OCI-LY1 (cell line): ENCODE measurements around the gene SMLR1.

ENCODE experiments used
- H2AFZ ChIP-seq: fragments of 200-600 bp; sonication (generic), shearing (Covaris generic); 2 replicates; pipeline ENCODE4 v1.6.0; 2014; ENCODE audit warnings: antibody characterized with exemption, mild to moderate bottlenecking, low read length
- H3F3A ChIP-seq: fragments of 200-600 bp; sonication (generic), shearing (Covaris generic); 2 replicates; pipeline ENCODE4 v1.6.0; 2014; ENCODE audit warnings: mild to moderate bottlenecking, antibody characterized with exemption, low read length, moderate library complexity; ENCODE audit not compliant: insufficient read depth
- H3K27ac ChIP-seq: fragments of 200-600 bp; sonication (generic); 2 replicates; pipeline ENCODE4 v1.5.1; 2014; ENCODE audit warnings: low read length, mixed run types, mild to moderate bottlenecking, low read depth; ENCODE audit not compliant: poor library complexity, severe bottlenecking
- H3K27me3 ChIP-seq: fragments of 200-600 bp; sonication (generic); 2 replicates; pipeline ENCODE4 v1.6.0; 2014; ENCODE audit warnings: antibody characterized with exemption, mild to moderate bottlenecking, low read length, moderate library complexity; ENCODE audit not compliant: insufficient read depth
- H3K36me3 ChIP-seq: fragments of 200-600 bp; sonication (generic); 2 replicates; pipeline ENCODE4 v1.6.1; 2014; ENCODE audit warnings: mild to moderate bottlenecking, antibody characterized with exemption, low read length, moderate library complexity, mixed read lengths; ENCODE audit not compliant: insufficient read depth
- H3K4me1 ChIP-seq: fragments of 200-600 bp; sonication (generic); 2 replicates; pipeline ENCODE4 v1.5.1; 2014; ENCODE audit warnings: mild to moderate bottlenecking, low read length, moderate library complexity; ENCODE audit not compliant: insufficient read depth, severe bottlenecking
- H3K4me2 ChIP-seq: fragments of 200-600 bp; sonication (generic), shearing (Covaris generic); 2 replicates; pipeline ENCODE4 v1.6.1; 2014; ENCODE audit warnings: low read length
- H3K4me3 ChIP-seq: fragments of 200-600 bp; sonication (generic); 2 replicates; pipeline ENCODE4 v1.5.1; 2014; ENCODE audit warnings: low read length, low read depth, mild to moderate bottlenecking, mixed read lengths; ENCODE audit not compliant: poor library complexity, severe bottlenecking
- H3K79me2 ChIP-seq: fragments of 200-600 bp; shearing (Covaris generic); 2 replicates; pipeline ENCODE4 v1.6.1; 2016; ENCODE audit warnings: mixed run types, low read length, mixed read lengths; ENCODE audit not compliant: insufficient read depth
- H3K9ac ChIP-seq: fragments of 200-600 bp; sonication (generic), shearing (Covaris generic); 2 replicates; pipeline ENCODE4 v1.6.1; 2014; ENCODE audit warnings: mild to moderate bottlenecking, low read length, mixed read lengths
- H3K9me2 ChIP-seq: fragments of 200-600 bp; sonication (generic), shearing (Covaris generic); 2 replicates; pipeline ENCODE4 v1.6.1; 2014; ENCODE audit warnings: low read depth, mild to moderate bottlenecking, low read length, mixed read lengths
- H3K9me3 ChIP-seq: fragments of 200-600 bp; shearing (Covaris generic); 2 replicates; pipeline ENCODE4 v1.6.1; 2014; ENCODE audit warnings: low read length, mixed read lengths
- H4K20me1 ChIP-seq: fragments of 200-600 bp; sonication (generic), shearing (Covaris generic); 2 replicates; pipeline ENCODE4 v1.6.0; 2016; ENCODE audit warnings: mild to moderate bottlenecking, low read length; ENCODE audit not compliant: insufficient read depth
- EZH2 ChIP-seq: fragments of 200-600 bp; sonication (generic), shearing (Covaris generic); IDR thresholded peaks from 2 replicates; pipeline ENCODE4 v1.8.0; 2017; ENCODE audit warnings: borderline replicate concordance, mixed run types, mild to moderate bottlenecking, antibody characterized with exemption, low read length, moderate library complexity, mixed read lengths
- TF ChIP-seq, protein P1 (sequence below): fragments of 200-600 bp; sonication (generic), shearing (Covaris generic); IDR thresholded peaks from 2 replicates; pipeline ENCODE4 v1.5.1; 2017; ENCODE audit warnings: mild to moderate bottlenecking, antibody characterized with exemption, low read length, moderate library complexity, mixed read lengths

The SMLR1 gene

DNA sequence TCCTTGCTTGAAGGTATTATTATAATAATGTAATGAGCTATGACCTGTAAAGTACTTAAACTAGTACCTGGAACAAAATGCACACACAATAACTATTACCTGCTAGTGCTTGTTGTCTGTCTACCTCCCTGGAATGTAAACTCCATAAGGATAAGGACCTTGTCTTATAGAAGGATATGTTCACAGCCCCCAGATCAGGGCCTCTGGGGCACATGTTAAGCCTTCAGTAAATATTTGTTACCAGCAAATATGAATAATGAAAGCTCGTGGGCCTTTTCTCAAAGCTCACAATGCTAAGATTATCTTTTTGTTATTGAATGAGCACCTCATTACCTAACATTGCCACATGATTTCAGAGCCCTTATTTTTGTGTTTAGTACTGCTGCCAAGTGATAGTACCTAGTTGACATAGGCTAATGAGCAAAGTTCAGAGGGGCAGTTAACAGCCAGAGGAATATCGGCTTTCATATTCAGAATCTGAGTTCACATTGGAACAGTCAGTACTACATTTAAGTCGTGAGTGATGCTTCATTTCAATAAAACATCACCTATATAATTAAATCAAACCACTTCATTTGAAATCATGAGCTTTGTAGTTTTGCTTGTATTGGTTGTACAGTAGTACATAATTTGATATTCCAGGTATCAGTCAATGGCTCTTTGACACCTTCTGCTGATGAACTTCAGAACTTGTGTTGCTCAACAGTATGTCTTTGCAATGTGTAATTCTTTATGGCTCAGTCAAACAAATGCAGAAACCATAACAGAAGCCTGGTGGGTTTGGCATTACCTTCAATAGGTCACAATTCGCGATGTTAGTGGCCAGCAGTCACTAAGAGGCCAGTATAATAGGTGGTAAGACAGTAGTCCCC, 11.8 kb upstream of the SMLR1 start:
- Histone ChIP-seq H3K27me3 (no peaks in the 10 kb centered on the region), H3K4me1 (no peaks in the 10 kb centered on the region), H3K4me3 (no peak overlapping the region), H3K9me3 (no peaks in the 10 kb centered on the region), H3K36me3 (no peaks in the 10 kb centered on the region), H2AFZ (no peak overlapping the region), H3K4me2 (no peak overlapping the region), H4K20me1 (no peaks in the 10 kb centered on the region), H3F3A (no peaks in the 10 kb centered on the region), H3K27ac (no peak overlapping the region), H3K79me2 (no peaks in the 10 kb centered on the region), H3K9me2 (no peaks in the 10 kb centered on the region), H3K9ac (no peak overlapping the region)
- TF ChIP-seq EZH2 = no peak
- TF ChIP-seq, protein P1, sequence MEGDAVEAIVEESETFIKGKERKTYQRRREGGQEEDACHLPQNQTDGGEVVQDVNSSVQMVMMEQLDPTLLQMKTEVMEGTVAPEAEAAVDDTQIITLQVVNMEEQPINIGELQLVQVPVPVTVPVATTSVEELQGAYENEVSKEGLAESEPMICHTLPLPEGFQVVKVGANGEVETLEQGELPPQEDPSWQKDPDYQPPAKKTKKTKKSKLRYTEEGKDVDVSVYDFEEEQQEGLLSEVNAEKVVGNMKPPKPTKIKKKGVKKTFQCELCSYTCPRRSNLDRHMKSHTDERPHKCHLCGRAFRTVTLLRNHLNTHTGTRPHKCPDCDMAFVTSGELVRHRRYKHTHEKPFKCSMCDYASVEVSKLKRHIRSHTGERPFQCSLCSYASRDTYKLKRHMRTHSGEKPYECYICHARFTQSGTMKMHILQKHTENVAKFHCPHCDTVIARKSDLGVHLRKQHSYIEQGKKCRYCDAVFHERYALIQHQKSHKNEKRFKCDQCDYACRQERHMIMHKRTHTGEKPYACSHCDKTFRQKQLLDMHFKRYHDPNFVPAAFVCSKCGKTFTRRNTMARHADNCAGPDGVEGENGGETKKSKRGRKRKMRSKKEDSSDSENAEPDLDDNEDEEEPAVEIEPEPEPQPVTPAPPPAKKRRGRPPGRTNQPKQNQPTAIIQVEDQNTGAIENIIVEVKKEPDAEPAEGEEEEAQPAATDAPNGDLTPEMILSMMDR = no peak

DNA sequence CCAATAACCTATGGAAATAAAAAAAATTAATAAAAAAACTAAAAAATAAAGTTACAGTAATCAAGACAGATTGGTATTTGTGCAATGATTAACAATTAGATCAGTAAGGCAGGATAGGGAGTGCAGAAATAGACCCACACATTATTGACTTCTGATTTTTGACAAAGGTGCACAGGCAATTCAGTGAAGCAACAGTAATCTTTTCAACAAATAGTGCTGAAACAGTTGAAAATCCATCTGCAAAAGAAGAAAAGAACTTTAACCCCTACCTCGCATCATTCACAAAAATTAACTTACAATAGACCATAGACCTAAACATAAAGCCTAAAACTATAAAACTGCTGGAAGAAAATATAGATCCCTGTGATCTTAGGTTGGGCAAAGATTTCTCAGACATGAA, 4.5 kb upstream of the SMLR1 start:
- TF ChIP-seq EZH2 = no peak
- TF ChIP-seq, protein P1 = no peak

DNA sequence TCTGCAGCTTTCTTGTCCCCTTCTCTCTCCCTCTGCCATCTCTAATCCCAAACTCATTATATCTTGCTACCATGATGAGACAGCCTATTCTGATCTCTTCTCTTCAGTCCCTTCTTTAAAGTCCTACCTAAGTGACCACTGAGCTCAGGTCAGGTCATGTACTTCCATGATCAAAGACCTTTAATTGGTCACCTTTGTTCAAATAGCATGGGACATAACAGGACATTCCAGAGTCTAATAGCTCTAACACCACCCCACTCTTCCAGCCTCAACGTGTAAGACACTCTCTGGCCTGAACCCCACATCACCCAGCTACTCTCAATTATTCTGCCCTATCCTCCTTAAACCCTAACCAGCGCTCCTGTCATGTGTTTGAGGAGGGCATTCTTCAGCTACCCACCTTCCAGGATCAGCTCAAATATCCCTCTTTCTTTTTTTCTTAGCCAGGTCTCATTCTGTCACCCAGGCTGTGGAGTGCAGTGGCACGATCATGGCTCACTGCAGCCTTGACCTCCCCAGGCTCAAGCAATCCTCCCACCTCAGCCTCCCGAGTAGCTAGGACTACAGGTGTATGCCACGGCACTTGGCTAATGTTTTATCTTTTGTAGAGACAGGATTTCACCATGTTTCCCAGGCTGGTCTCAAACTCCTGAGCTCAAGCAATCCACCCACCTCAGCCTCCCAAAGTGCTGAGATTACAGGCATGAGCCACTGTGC, 2.1 kb upstream of the SMLR1 start:
- Histone ChIP-seq H3F3A (no peaks in the 10 kb centered on the region), H3K36me3 (no peaks in the 10 kb centered on the region), H3K9me3 (no peaks in the 10 kb centered on the region), H3K4me1 (no peaks in the 10 kb centered on the region), H3K4me2 (no peak overlapping the region), H3K79me2 (no peaks in the 10 kb centered on the region), H3K4me3 (no peak overlapping the region), H3K27me3 (no peaks in the 10 kb centered on the region), H3K9ac (no peak overlapping the region), H2AFZ (no peak overlapping the region), H3K9me2 (no peaks in the 10 kb centered on the region), H3K27ac (no peak overlapping the region), H4K20me1 (no peaks in the 10 kb centered on the region)
- TF ChIP-seq, protein P1 = no peak
- TF ChIP-seq EZH2 = no peak

More for the DNA sequence above, 4.5 kb upstream of the SMLR1 start:
- Histone ChIP-seq H3F3A (no peaks in the 10 kb centered on the region), H3K9me3 (no peaks in the 10 kb centered on the region), H3K9me2 (no peaks in the 10 kb centered on the region), H3K27ac (no peak overlapping the region), H3K79me2 (no peaks in the 10 kb centered on the region), H3K9ac (no peak overlapping the region), H2AFZ (no peak overlapping the region), H3K4me1 (no peaks in the 10 kb centered on the region), H3K36me3 (no peaks in the 10 kb centered on the region), H3K4me3 (no peak overlapping the region), H4K20me1 (no peaks in the 10 kb centered on the region), H3K27me3 (no peaks in the 10 kb centered on the region), H3K4me2 (no peak overlapping the region)
